ENCODE measurements around the gene FURIN. TPM values are rescaled to one million over a fixed set of nuclear protein-coding genes. Genes with fewer than 3 reads are reported as not detected.

FURIN gene
- total RNA-seq, 1 donor from 2014 or later = 8.3 TPM

DNA sequence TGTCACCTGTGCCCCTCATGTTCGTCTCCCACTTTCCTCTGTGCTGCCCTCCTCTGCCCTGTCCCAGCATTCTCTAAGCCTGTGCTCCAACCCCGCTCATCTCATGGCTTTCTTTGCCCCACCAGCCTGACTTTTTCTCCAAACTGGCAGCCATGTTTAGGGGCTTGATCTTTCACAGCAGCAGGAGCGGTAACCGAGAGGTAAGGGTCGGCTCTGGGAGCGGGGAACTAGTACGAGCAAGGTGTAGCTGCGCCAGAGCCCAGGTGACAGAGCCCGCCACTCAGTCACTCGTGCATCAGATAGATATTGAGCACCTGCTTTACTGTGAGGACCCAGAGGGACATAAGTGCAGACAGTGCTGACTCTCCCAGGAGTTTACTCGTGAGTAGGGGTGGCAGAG, 48.1 kb downstream of the FURIN start:
- Mint-ChIP-seq H3K9me3 (no peaks in the 10 kb centered on the region), H3K4me1 (no peaks in the 10 kb centered on the region), H3K4me3 (no peak overlapping the region), H3K27ac (no peak overlapping the region), H3K36me3 (peaks cover 29% of the 10 kb centered on the region), H3K27me3 (ENCODE audit: insufficient read depth, low read depth) (peaks cover 2% of the 10 kb centered on the region)
- TF ChIP-seq EZH2 (IDR thresholded peaks at IDR 0.05) (no peak), EZH2phosphoT487 (IDR thresholded peaks at IDR 0.05) (no peak), CTCF (IDR thresholded peaks at IDR 0.05) (no peak)
- Histone ChIP-seq H3K79me2 (ENCODE audit: low read depth) (no peaks in the 10 kb centered on the region), H3K36me3 (no peaks in the 10 kb centered on the region), H4K20me1 (ENCODE audit: low read depth) (no peaks in the 10 kb centered on the region), H3K27me3 (no peaks in the 10 kb centered on the region), H3F3A (ENCODE audit: low read depth) (no peaks in the 10 kb centered on the region), H2AFZ (replicated peaks) (no peak overlapping the region), H3K9ac (no peak overlapping the region), H3K4me3 (no peak overlapping the region), H3K9me3 (ENCODE audit: low read depth) (no peaks in the 10 kb centered on the region), H3K4me1 (no peaks in the 10 kb centered on the region), H3K27ac (no peak overlapping the region), H3K4me2 (no peak overlapping the region)
- DNase-seq (ENCODE audit: low spot score) = no peak

DNA sequence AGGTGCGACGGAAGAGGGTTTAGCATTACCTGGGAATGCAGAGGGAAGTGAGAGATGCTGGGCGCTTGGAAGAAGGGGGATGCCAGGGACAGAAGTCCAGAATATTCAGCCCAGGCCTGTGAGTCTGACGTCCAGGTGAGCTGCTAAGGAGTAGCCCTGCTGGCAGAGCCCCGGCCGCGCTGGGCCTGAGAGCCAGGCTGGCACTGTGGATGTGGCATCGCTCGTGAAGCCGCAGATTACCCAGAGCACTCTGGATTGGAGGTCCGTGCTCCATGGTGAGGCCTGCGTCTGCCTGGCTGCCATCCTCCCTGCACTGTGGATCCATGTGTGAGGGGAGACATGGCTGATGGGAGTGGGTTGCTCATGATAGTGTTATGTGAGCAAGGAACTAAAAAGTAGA, 49.2 kb downstream of the FURIN start:
- H4K20me1 ChIP-seq (ENCODE audit: low read depth) = no peaks in the 10 kb centered on the region
- no peaks in the 10 kb centered on the region for H3K4me1 ChIP-seq
- no peaks in the 10 kb centered on the region for H3F3A ChIP-seq (ENCODE audit: low read depth)
- H3K27ac ChIP-seq = no peak overlapping the region
- Mint-ChIP-seq H3K4me1 (no peaks in the 10 kb centered on the region), H3K27me3 (ENCODE audit: insufficient read depth, low read depth) (peaks cover 2% of the 10 kb centered on the region), H3K36me3 (peaks cover 27% of the 10 kb centered on the region), H3K27ac (peak overlapping the region; percentile 35), H3K4me3 (peak overlapping the region; percentile 66), H3K9me3 (no peaks in the 10 kb centered on the region)
- no peak for DNase-seq (ENCODE audit: low spot score)
- no peaks in the 10 kb centered on the region for H3K36me3 ChIP-seq
- TF ChIP-seq EZH2 (IDR thresholded peaks at IDR 0.05) (no peak), CTCF (IDR thresholded peaks at IDR 0.05) (no peak), EZH2phosphoT487 (IDR thresholded peaks at IDR 0.05) (no peak)
- H3K4me3 ChIP-seq = no peak overlapping the region
- H3K27me3 ChIP-seq = no peaks in the 10 kb centered on the region
- no peak overlapping the region for H3K4me2 ChIP-seq
- no peaks in the 10 kb centered on the region for H3K9me3 ChIP-seq (ENCODE audit: low read depth)
- no peak overlapping the region for H2AFZ ChIP-seq (replicated peaks)
- no peaks in the 10 kb centered on the region for H3K79me2 ChIP-seq (ENCODE audit: low read depth)
- H3K9ac ChIP-seq = no peak overlapping the region

DNA sequence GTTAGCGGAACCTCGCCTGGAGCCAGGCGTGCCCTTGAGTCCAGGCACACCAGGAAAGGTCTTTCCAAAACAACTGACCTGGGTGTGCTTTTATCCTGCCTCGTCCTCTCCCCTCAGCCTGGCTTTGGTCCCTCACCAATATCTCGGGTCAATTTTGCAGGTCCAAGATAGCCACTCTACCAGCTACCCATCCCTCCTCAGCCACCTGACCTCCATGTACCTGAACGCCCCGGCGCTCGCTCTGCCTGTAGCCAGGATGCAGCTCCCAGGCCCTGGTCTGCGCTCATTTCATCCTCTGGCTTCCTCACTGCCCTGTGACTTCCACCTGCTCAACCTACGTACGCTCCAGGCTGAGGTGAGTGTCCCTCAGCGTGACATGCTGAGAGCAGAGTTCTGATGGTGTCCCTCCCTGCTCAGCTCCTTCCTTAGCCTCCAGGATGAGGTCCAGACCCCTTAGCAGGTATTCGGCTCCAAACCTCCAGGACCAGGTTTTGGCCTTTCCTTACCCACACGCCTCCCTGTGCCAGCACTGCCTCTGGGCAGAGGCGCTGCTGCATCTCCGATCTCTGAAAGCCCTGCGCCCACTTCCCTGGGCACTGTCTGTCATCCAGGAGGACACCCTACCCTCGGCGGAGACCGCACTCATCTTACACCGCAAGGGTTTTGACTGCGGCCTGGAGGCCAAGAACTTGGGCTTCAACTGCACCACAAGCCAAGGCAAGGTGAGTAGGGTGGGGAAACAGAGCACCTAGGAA, 49.8 kb downstream of the FURIN start:
- TF ChIP-seq EZH2phosphoT487 (IDR thresholded peaks at IDR 0.05) (no peak), EZH2 (IDR thresholded peaks at IDR 0.05) (no peak), CTCF (IDR thresholded peaks at IDR 0.05) (no peak)
- H4K20me1 ChIP-seq (ENCODE audit: low read depth) = no peaks in the 10 kb centered on the region
- no peaks in the 10 kb centered on the region for H3K9me3 ChIP-seq (ENCODE audit: low read depth)
- H3K4me2 ChIP-seq = no peak overlapping the region
- Mint-ChIP-seq H3K27ac (no peak overlapping the region), H3K27me3 (ENCODE audit: insufficient read depth, low read depth) (peaks cover 2% of the 10 kb centered on the region), H3K36me3 (peaks cover 23% of the 10 kb centered on the region), H3K9me3 (no peaks in the 10 kb centered on the region), H3K4me3 (no peak overlapping the region), H3K4me1 (peaks cover 2% of the 10 kb centered on the region)
- H3K4me3 ChIP-seq = no peak overlapping the region
- no peak overlapping the region for H2AFZ ChIP-seq (replicated peaks)
- H3K79me2 ChIP-seq (ENCODE audit: low read depth) = no peaks in the 10 kb centered on the region
- no peak for DNase-seq (ENCODE audit: low spot score)
- no peak overlapping the region for H3K9ac ChIP-seq
- no peaks in the 10 kb centered on the region for H3F3A ChIP-seq (ENCODE audit: low read depth)
- H3K36me3 ChIP-seq = no peaks in the 10 kb centered on the region
- no peaks in the 10 kb centered on the region for H3K27me3 ChIP-seq
- no peaks in the 10 kb centered on the region for H3K4me1 ChIP-seq
- no peak overlapping the region for H3K27ac ChIP-seq
